ENCODE measurements around the gene MPZL3.
"Not testable (repeated sequence)": the region's sequence is repeated elsewhere in the genome, so short reads cannot be mapped to it uniquely, and the experiment has no call there.

The MPZL3 gene

GRCh38 chr11:118212131-118212725, 39.9 kb downstream of the MPZL3 start:
- DNase-seq, result no peak

GRCh38 chr11:118211006-118211405, 41.2 kb downstream of the MPZL3 start:
- no peak for DNase-seq

GRCh38 chr11:118210323-118210722, 41.8 kb downstream of the MPZL3 start:
- no peak for DNase-seq

- DNase-seq, result no peak
Measured at GRCh38 chr11:118209033-118209432, 43.1 kb downstream of the MPZL3 start.

GRCh38 chr11:118207079-118207478, 45.1 kb downstream of the MPZL3 start:
- no peak for DNase-seq

- no peak for DNase-seq
Measured at GRCh38 chr11:118206391-118207031, 45.7 kb downstream of the MPZL3 start.

GRCh38 chr11:118205606-118206378, 46.4 kb downstream of the MPZL3 start:
- DNase-seq, result no peak

- peak; percentile 68 for DNase-seq
Measured at GRCh38 chr11:118202599-118203422, 49.4 kb downstream of the MPZL3 start.

- no peak for DNase-seq
Measured at GRCh38 chr11:118201966-118202365, 50.2 kb downstream of the MPZL3 start.

- DNase-seq, result peak; percentile 33
Measured at GRCh38 chr11:118200901-118201680, 51.1 kb downstream of the MPZL3 start.

- DNase-seq, result no peak
Measured at GRCh38 chr11:118200497-118200896, 51.7 kb downstream of the MPZL3 start.

- no peak for DNase-seq
Measured at GRCh38 chr11:118199135-118199534, 53.0 kb downstream of the MPZL3 start.

GRCh38 chr11:118198370-118198769, 53.8 kb downstream of the MPZL3 start:
- DNase-seq, result peak; percentile 83

GRCh38 chr11:118194835-118195627, 57.1 kb downstream of the MPZL3 start:
- no peak for DNase-seq

- no peak for DNase-seq
Measured at GRCh38 chr11:118193910-118194566, 58.1 kb downstream of the MPZL3 start.

GRCh38 chr11:118192817-118193216, 59.3 kb downstream of the MPZL3 start:
- DNase-seq, result not testable (repeated sequence)

- DNase-seq, result not testable (repeated sequence)
Measured at GRCh38 chr11:118190942-118191506, 61.1 kb downstream of the MPZL3 start.

GRCh38 chr11:118186346-118187107, 65.6 kb downstream of the MPZL3 start:
- no peak for DNase-seq

- DNase-seq, result no peak
Measured at GRCh38 chr11:118184784-118185579, 67.2 kb downstream of the MPZL3 start.

Data from CD4-positive, alpha-beta T cell treated with Interleukin-10 for 1 hour (primary cell).